CD4-positive, alpha-beta T cell (primary cell): Measurements from ENCODE around the gene PRRX2. TPM values are rescaled to one million over a fixed set of nuclear protein-coding genes. Genes with fewer than 3 reads are reported as not detected.

Experiments used
- ATAC-seq: fragments of 200-7000 bp; cut with Tn5 transposase; one replicate; pipeline ENCODE4 v1.10.0; 2022; ENCODE audit warnings: mild to moderate bottlenecking; ENCODE audit not compliant: poor library complexity
- CTCF ChIA-PET: fragments of 350-600 bp; sonication (Branson Sonifier 250); formaldehyde crosslinking; loops from one replicate; lab custom pipeline; 2021; ENCODE audit warnings: antibody characterized with exemption, inconsistent platforms; lab: Charles Lee
- POLR2A ChIA-PET: fragments of 350-600 bp; sonication (Branson Sonifier 250); formaldehyde crosslinking; loops from one replicate; lab custom pipeline; 2021; ENCODE audit warnings: antibody characterized with exemption, inconsistent platforms; lab: Charles Lee
- DNase-seq, 14 experiments: peaks; one replicate each; pipeline ENCODE4 v3.0.0-alpha.2; 2013 to 2020; ENCODE audit warnings: mixed read lengths in 2 of 14
- H3K27ac ChIP-seq, 2 donors: one replicate each; pipeline versions ENCODE4 v1.5.1 to v1.7.0; 2013; ENCODE audit warnings: low read length in 2 of 2, low read depth in 1 of 2, mild to moderate bottlenecking in 1 of 2
- H3K27me3 ChIP-seq, 2 experiments: 1 replicate in 1 of 2; 2 replicates in 1 of 2; pipeline versions ENCODE4 v1.6.1 to v1.7.0; 2013; ENCODE audit warnings: low read length in 2 of 2, control low read depth in 1 of 2, mild to moderate bottlenecking in 1 of 2, moderate library complexity in 1 of 2; ENCODE audit not compliant: insufficient read depth in 2 of 2, control insufficient read depth in 1 of 2
- H3K36me3 ChIP-seq: one replicate; pipeline ENCODE4 v1.6.1; 2013; ENCODE audit warnings: low read length, control low read depth; ENCODE audit not compliant: insufficient read depth
- H3K4me1 ChIP-seq: one replicate; pipeline ENCODE4 v1.6.1; 2013; ENCODE audit warnings: low read length, control low read depth; ENCODE audit not compliant: insufficient read depth
- H3K4me3 ChIP-seq: one replicate; pipeline ENCODE4 v1.5.1; 2013; ENCODE audit warnings: mild to moderate bottlenecking, low read length, moderate library complexity
- H3K9me3 ChIP-seq, 2 experiments: 1 replicate in 1 of 2; 2 replicates in 1 of 2; pipeline versions ENCODE4 v1.6.1 to v1.7.0; 2013; ENCODE audit warnings: low read length in 2 of 2, mild to moderate bottlenecking in 2 of 2, control low read depth in 1 of 2, moderate library complexity in 1 of 2; ENCODE audit not compliant: control insufficient read depth in 1 of 2, insufficient read depth in 1 of 2
- H3K27ac Mint-ChIP-seq: one replicate; pipeline ENCODE4 v1.8.0; 2020; ENCODE audit warnings: mixed read lengths
- H3K27me3 Mint-ChIP-seq: one replicate; pipeline ENCODE4 v1.8.0; 2021; ENCODE audit warnings: mixed read lengths
- H3K36me3 Mint-ChIP-seq: one replicate; pipeline ENCODE4 v1.8.0; 2021; ENCODE audit warnings: low read depth, mixed read lengths
- H3K4me1 Mint-ChIP-seq: one replicate; pipeline ENCODE4 v1.8.0; 2021; ENCODE audit warnings: low read depth, mixed read lengths
- H3K4me3 Mint-ChIP-seq: one replicate; pipeline ENCODE4 v1.8.0; 2020; ENCODE audit warnings: mild to moderate bottlenecking, mixed read lengths
- H3K9me3 Mint-ChIP-seq: one replicate; pipeline ENCODE4 v1.8.0; 2020; ENCODE audit warnings: mixed read lengths
- CTCF ChIP-seq: fragments of 200-600 bp; IDR thresholded peaks from one replicate; pipeline ENCODE4 v1.8.0; 2022; ENCODE audit warnings: antibody characterized with exemption, mild to moderate bottlenecking
- intact Hi-C, 2 experiments: fragments of 100-400 bp; cut with DNase I in 1 of 2; cut with micrococcal nuclease in 1 of 2; formaldehyde crosslinking; loops; one replicate each; pipeline versions ENCODE4 v1.15.1 to v1.9.0; 2023 to 2025; cut with DNase I, micrococcal nuclease
- total RNA-seq, 174 experiments: library from RNA in 2 of 174; stranded (reverse) in 2 of 174; gene quantifications; one replicate each; pipeline ENCODE4 v1.2.3 and lab custom pipeline; 2021 to 2026

PRRX2 gene
- total RNA-seq, 2 experiments from 2014 or later = not detected

DNA sequence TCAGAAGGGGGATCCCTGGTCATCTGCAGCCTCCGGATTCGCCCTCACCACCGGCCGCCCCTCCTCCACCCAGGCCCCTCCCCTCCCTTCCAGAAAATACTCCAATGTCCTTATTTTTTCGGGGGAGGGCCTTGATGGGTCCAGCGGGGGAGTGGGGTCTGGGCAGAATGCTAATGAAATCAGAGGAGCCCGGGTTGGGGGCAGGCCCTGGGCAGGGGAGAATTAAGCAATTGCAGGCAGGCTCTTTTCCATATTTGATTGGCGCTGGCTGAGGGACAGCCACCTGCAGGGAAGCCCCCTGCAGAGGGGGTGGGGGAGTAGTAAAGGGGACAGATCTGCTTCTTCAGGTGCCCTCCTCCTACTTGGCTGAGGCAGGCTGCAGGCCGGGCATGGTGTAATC, 21.3 kb downstream of the PRRX2 start:
- CTCF ChIA-PET = no interaction called here
- H3K4me3 Mint-ChIP-seq = no peak overlapping the region
- Histone ChIP-seq H3K36me3 (no peaks in the 10 kb centered on the region), H3K27me3 (peaks cover 0 to 6% of the 10 kb centered on the region in 2 experiments), H3K4me3 (no peak overlapping the region), H3K9me3 (no peaks in the 10 kb centered on the region), H3K27ac (no peak overlapping the region), H3K4me1 (no peaks in the 10 kb centered on the region)
- intact Hi-C loops = no loop called here
- no peak for TF ChIP-seq CTCF
- ATAC-seq (no peak), DNase-seq (no peak)
- no peak overlapping the region for H3K27ac Mint-ChIP-seq
- no peaks in the 10 kb centered on the region for H3K27me3 Mint-ChIP-seq
- POLR2A ChIA-PET = no interaction called here
- no peaks in the 10 kb centered on the region for H3K4me1 Mint-ChIP-seq
- no peaks in the 10 kb centered on the region for H3K36me3 Mint-ChIP-seq
- no peaks in the 10 kb centered on the region for H3K9me3 Mint-ChIP-seq

DNA sequence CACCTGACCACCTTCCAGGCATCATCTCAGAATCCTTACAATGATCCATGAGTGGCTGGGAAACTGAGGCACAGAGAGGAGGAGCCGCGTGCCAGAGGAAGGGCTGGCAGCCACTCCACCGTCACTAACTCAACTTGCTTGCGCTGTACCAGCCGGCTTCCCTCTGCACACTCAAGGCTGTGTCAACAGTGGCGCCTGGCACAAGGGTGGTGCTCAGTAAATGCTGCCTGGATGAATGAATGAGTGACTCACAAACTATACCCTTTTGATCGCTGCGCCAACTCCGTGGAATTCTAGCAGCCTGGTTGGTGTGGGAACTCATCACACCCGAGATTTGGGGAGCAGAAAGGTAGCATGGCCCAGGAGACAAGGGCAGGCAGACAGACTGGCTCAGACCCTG, 21.9 kb downstream of the PRRX2 start:
- ChIA-PET POLR2A (no interaction called here), CTCF (no interaction called here)
- intact Hi-C loops = no loop called here
- Histone ChIP-seq H3K4me3 (no peak overlapping the region), H3K4me1 (no peaks in the 10 kb centered on the region), H3K27me3 (peaks cover 0 to 1% of the 10 kb centered on the region in 2 experiments), H3K27ac (no peak overlapping the region), H3K9me3 (no peaks in the 10 kb centered on the region), H3K36me3 (no peaks in the 10 kb centered on the region)
- Mint-ChIP-seq H3K27me3 (no peaks in the 10 kb centered on the region), H3K36me3 (no peaks in the 10 kb centered on the region), H3K4me1 (no peaks in the 10 kb centered on the region), H3K9me3 (no peaks in the 10 kb centered on the region), H3K27ac (no peak overlapping the region), H3K4me3 (no peak overlapping the region)
- no peak for ATAC-seq
- TF ChIP-seq CTCF = no peak
- DNase-seq = no peak

- Mint-ChIP-seq H3K9me3 (no peaks in the 10 kb centered on the region), H3K4me1 (no peaks in the 10 kb centered on the region), H3K27ac (no peak overlapping the region), H3K27me3 (no peaks in the 10 kb centered on the region), H3K36me3 (no peaks in the 10 kb centered on the region), H3K4me3 (no peak overlapping the region)
- CTCF ChIA-PET = no interaction called here
- ATAC-seq = no peak
- POLR2A ChIA-PET = no interaction called here
- intact Hi-C loops = no loop called here
- Histone ChIP-seq H3K27me3 (no peaks in the 10 kb centered on the region), H3K4me3 (no peak overlapping the region), H3K36me3 (no peaks in the 10 kb centered on the region), H3K9me3 (no peaks in the 10 kb centered on the region), H3K4me1 (no peaks in the 10 kb centered on the region), H3K27ac (no peak overlapping the region)
- no peak for DNase-seq
- no peak for TF ChIP-seq CTCF
These were observed 23.0 kb downstream of the PRRX2 start for GRCh38 chr9:129688285-129689043.
